T-helper 22 cell (primary cell): Measurements from ENCODE around the gene TBC1D25.

Source experiments
- DNase-seq: peaks from one replicate; pipeline ENCODE4 v3.0.0-alpha.2; 2020; ENCODE audit warnings: low read depth

Gene TBC1D25

GRCh38 chrX:48539345-48540027 lies at the start of gene TBC1D25:
TBC1D25 (plus strand) TSS chrX:48539714; CDS start chrX:48539798, 84 bp downstream.
- DNase-seq = peak; percentile 95

- DNase-seq = no peak
Measured at GRCh38 chrX:48489892-48490291, 49.6 kb upstream of the TBC1D25 start.

GRCh38 chrX:48490661-48491060 lies 48.9 kb upstream of the TBC1D25 start:
- DNase-seq = no peak

- DNase-seq = no peak
Measured at GRCh38 chrX:48491809-48492208, 47.7 kb upstream of the TBC1D25 start.

GRCh38 chrX:48492293-48492910 lies 47.1 kb upstream of the TBC1D25 start:
- DNase-seq = no peak

- DNase-seq = no peak
Measured at GRCh38 chrX:48493890-48494364, 45.6 kb upstream of the TBC1D25 start.

- no peak for DNase-seq
Measured at GRCh38 chrX:48496660-48497059, 42.9 kb upstream of the TBC1D25 start.

- no peak for DNase-seq
Measured at GRCh38 chrX:48497871-48498270, 41.6 kb upstream of the TBC1D25 start.

- DNase-seq = no peak
Measured at GRCh38 chrX:48498374-48498809, 41.1 kb upstream of the TBC1D25 start.

GRCh38 chrX:48504261-48504660 lies 35.3 kb upstream of the TBC1D25 start:
- DNase-seq = no peak

- no peak for DNase-seq
Measured at GRCh38 chrX:48505481-48505880, 34.0 kb upstream of the TBC1D25 start.

- DNase-seq = no peak
Measured at GRCh38 chrX:48507246-48507645, 32.3 kb upstream of the TBC1D25 start.

GRCh38 chrX:48508400-48509244 lies 30.9 kb upstream of the TBC1D25 start, which contains the start of gene PORCN:
PORCN (plus strand) TSS chrX:48508992; CDS start chrX:48509821, 829 bp downstream.
- DNase-seq = peak; percentile 65

GRCh38 chrX:48509245-48509590 lies 30.3 kb upstream of the TBC1D25 start:
- DNase-seq = no peak

GRCh38 chrX:48509619-48510018 lies 29.9 kb upstream of the TBC1D25 start:
- no peak for DNase-seq

GRCh38 chrX:48511560-48511959 lies 28.0 kb upstream of the TBC1D25 start:
- no peak for DNase-seq

GRCh38 chrX:48512371-48512935 lies 27.1 kb upstream of the TBC1D25 start:
- DNase-seq = no peak

- DNase-seq = no peak
Measured at GRCh38 chrX:48513670-48514069, 25.8 kb upstream of the TBC1D25 start.

- DNase-seq = no peak
Measured at GRCh38 chrX:48514126-48514806, 25.2 kb upstream of the TBC1D25 start.

- DNase-seq = no peak
Measured at GRCh38 chrX:48514868-48515460, 24.6 kb upstream of the TBC1D25 start.

- DNase-seq = no peak
Measured at GRCh38 chrX:48515842-48516241, 23.7 kb upstream of the TBC1D25 start.
